GM18861 (cell line): ENCODE data around the gene LLGL2.
"Not testable (repeated sequence)": the region's sequence is repeated elsewhere in the genome, so short reads cannot be mapped to it uniquely, and the experiment has no call there.

ENCODE experiments used
- ATAC-seq: cut with Tn5 transposase; IDR thresholded peaks from one replicate; pipeline ENCODE4 v1.9.1; 2021; ENCODE audit not compliant: unreplicated experiment

Gene LLGL2, protein sequence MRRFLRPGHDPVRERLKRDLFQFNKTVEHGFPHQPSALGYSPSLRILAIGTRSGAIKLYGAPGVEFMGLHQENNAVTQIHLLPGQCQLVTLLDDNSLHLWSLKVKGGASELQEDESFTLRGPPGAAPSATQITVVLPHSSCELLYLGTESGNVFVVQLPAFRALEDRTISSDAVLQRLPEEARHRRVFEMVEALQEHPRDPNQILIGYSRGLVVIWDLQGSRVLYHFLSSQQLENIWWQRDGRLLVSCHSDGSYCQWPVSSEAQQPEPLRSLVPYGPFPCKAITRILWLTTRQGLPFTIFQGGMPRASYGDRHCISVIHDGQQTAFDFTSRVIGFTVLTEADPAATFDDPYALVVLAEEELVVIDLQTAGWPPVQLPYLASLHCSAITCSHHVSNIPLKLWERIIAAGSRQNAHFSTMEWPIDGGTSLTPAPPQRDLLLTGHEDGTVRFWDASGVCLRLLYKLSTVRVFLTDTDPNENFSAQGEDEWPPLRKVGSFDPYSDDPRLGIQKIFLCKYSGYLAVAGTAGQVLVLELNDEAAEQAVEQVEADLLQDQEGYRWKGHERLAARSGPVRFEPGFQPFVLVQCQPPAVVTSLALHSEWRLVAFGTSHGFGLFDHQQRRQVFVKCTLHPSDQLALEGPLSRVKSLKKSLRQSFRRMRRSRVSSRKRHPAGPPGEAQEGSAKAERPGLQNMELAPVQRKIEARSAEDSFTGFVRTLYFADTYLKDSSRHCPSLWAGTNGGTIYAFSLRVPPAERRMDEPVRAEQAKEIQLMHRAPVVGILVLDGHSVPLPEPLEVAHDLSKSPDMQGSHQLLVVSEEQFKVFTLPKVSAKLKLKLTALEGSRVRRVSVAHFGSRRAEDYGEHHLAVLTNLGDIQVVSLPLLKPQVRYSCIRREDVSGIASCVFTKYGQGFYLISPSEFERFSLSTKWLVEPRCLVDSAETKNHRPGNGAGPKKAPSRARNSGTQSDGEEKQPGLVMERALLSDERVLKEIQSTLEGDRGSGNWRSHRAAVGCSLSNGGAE

DNA sequence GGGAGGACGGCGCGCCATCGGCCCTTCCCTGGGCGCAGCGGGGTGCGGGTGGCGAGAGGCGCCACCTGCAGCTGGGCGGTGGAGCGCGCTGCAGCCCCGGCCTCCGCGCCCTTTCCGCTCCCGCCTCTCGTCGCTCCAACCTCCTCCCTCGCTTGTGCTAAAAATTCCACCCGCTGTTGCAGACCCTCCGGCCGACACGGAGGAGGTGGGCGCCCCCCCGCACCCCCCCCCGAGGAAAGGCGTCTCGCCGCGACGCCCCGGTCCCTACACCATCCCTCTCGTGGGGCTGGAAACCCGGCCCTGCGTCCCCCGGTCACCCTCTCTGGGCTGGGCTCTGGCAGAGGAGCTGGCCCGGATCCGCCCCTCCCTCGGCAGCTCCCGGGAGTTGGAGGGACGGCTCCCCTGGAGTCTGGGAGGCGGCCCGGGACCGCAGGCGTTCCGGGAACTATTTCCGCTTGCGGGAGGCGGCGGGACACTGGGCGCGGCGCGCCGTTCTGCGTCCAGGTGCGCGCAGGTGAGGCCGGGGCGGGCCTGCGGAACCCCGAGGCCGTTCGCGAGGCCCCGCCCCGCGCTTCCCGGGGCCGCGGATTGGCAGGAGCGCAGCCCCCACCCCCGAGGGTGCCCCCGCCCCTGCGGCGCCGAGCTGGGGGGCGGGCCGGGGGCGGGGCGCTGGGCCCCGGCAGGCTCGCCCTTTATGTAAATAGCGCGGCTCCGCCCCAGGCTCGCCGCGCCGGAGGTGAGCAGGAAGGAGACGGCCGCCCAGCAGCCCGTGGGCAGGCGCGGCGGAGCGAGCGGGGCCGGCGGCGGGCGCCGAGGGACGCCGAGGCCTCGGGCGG, at the start of gene LLGL2:
Gene LLGL2 (plus strand): TSS at position 728 of the 836 bp plus-strand sequence. CDS start 17,730 bp downstream, outside the sequence.
- peak; percentile 66 for ATAC-seq

DNA sequence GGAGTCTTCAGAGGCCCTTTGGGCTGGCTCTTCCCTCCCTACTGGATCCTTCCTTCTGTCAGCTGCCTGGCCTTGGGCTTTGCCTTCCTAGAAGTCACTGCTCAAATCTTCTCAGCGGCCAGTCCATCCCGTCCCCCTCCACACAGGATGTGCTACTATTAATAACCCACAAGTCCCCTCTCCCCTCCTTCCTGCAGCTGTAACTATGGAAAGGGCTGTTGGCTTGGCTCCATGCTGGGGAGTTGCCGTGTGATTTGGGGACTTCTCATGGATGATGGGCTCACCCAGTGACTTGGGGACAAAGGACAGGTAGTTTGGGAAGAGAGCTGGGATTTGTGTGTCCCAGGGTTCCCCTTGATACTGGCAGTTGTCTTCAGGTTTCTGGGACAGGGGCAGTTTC, 49.6 kb upstream of the LLGL2 start:
- no peak for ATAC-seq

DNA sequence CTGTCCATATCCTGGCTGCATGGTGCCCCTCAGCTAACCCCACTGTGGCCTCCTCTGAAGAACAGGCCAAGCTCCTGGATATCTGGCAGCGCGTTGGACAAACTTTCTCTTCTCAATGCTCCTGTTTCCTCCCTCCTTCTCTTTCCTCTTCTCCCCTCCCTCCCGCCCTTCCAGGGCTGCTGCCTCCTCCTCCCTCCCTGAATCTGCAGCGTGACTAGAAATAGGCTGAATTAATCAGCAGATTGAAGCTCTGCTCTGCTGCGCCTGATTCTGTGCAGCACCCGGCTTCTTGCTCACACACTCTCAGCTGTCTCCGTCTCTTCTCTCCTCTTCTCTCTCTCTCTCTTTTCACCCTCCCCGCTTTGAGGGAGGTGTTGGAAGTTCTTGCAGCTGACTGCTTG, 49.2 kb upstream of the LLGL2 start:
- no peak for ATAC-seq

DNA sequence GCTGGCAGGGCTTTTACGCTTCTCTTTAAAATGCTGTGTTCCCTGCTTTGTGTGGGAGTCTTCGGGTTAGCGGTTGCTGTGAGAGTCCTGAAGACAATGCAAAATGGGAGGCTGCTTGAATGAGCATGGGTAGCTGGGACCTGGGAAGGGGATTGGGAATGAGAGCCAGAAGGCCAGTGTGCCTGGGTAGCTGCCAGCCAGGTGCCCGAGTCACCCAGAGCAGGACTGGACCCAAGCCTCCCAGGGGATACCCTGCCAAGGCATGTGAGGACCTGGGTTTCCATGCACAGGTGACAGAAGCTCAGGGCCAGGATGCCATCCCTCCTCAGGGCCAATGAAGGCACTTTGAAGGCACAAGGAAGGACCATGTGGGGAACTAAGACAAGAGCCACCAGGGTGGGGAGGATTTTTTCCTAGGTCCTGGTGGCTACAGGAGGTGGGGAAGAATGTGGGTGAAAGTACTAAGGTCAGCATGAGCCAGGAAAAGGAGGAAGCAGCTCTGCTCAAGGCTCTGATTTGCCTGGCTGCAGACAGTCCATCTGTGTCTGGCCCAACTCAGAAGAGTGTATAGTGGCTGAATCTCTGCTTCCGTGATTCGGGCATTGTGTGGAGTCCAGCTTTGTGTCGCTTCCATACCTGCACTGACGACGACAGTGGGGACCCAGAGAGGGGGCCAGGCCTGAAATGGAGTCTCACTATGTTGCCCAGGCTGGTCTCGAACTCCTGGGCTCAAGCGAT, 48.6 kb upstream of the LLGL2 start:
- ATAC-seq, result no peak

DNA sequence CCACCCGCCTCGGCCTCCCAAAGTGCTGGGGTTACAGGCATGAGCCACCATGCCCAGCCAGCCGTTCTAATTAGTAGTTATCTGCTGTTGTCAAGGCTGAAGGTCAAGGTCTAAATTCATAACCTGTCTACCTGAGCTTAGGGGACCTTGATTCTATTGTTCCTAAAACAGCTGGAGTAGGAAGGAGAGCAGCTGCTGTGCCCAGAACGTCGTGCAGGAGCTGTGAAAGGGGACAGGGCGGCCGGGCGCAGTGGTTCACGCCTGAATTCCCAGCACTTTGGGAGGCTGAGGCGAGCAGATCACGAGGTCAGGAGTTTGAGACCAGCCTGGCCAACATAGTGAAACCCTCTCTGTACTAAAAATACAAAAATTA, 48.0 kb upstream of the LLGL2 start:
- ATAC-seq, result not testable (repeated sequence)

DNA sequence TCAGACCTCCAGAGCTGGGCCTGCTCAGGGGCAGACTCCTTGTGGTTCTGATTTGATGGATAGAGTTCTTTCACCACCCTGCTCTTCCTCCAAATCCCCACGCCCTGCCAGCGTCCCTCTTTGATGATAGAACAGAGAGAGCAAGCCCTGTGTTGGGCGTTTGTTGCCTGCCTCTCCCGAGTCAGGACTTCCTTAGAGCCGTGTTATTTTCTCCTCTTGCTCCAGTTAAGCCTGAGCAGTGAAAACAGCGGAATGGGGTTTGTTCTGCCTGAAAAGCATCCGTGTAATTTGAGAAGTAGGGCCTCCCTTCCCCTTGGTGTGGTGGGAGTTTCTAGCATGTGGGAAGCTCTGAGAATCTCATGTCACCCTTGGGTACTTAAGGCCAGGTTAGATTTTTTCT, 47.0 kb upstream of the LLGL2 start:
- ATAC-seq, result no peak

DNA sequence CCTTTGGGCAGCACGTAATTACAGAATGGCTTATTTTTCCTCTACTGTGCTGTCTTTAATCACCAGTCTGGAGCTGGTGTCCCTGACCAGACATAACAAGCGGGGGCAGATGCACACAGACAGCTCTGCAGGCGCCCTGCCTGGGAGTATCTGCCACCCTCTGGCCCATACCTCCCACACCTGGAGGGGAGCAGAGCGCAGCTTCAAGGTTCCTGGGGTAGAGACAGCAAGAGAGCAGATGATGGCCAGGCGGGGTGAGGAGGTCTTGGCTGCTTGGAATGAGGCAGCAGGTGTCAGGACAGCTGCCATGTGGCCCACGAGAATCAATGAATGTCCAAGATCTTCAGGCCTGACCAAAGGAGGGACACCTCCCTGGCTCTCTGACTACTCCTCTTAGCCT, 45.2 kb upstream of the LLGL2 start:
- no peak for ATAC-seq

DNA sequence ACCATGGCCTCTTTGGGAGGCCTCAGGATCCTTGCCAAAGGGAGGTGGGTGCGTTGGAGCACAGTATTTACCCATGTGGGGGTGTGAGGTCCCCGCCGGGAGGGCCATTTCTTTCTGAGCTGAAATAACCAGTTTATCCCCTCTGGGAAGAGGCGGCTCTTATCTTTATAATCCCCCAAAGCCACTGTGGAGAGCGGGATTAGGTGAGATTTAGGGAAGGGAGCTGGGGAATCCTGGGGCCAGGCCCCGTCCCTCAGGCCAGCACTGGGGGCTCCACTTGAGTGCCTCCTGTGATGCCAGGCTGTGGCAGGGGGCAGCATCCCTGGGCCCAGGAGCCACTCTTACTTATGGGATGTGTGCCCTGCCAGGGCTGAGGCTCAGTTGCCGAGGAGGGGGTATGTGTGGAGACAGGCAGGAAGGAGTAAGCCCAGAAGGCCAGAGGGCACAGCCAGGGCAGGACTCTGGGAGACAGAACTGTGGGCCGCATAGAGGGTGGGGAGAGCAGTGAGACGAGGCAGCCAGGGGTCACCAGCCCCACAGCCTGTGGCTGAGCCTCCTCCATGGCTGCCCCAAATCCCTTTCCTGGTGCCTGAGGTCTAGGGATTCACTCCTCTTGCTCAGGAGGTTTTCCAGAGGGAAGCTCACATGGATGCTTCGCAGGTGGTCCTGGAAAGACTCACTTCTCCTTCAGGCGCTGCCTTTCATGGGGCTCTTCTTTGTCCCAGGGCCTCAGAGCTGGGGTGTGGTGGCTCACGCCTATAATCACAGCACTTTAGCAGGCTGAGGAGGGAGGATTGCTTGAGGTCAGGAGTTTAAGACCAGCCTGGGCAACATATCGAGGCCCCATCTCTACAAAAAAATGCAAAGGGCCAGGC, 44.1 kb upstream of the LLGL2 start:
- ATAC-seq, result no peak

DNA sequence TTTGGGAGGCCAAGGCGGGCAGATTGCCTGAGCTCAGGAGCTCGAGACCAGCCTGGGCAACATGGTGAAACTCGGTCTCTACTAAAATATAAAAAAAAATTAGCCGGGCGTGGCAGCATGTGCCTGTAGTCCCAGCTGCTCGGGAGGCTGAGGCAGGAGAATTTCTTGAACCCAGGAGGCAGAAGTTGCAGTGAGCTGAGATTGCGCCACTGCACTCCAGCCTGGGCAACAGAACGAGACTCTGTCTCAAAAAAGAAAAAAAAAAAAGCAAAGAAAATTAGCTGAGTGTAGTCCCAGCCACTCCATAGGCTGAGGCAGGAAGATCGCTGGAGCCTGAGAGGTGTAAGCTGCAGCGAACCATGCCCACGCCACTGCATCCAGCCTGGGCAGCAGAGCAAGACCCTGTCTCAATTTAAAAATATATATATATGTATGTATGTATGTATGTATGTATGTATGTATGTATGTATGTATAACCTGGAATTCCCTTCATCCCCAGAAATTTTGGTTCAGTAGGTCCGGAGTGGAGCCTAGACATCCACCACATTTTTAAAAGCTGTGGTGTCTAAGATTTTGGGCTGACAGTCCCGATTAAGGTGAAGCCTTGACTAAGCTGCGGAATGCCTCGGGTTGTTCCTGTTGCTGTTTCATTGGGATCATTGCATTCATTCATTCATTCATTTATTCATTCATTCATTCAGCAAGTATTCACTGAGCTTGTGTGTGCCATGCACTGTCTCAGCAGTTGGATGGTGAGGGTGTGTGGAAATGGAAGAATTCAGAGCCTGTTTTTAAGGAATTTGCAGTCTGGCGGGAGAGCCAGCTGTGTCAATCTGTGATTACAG, 43.2 kb upstream of the LLGL2 start:
- no peak for ATAC-seq

DNA sequence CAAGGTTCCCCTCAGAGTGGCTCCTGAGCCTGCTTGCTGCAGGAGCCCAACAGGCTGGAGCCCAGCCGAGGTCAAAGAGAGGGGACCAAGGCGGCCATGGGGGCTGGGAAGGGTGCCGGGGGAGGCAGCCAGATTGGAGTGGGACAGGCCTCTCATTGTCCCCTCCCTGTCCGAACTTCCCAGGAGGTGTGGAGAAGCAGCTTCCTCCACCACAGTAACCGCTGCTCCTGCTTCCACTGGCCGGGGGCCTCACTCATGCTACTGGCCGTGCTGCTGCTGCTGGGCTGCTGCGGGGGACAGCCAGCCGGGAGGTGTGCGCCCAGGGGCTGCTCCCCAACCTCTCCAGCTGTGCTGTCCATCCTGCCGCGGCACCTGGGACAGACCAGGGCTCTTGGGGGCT, 39.8 kb upstream of the LLGL2 start:
- no peak for ATAC-seq

DNA sequence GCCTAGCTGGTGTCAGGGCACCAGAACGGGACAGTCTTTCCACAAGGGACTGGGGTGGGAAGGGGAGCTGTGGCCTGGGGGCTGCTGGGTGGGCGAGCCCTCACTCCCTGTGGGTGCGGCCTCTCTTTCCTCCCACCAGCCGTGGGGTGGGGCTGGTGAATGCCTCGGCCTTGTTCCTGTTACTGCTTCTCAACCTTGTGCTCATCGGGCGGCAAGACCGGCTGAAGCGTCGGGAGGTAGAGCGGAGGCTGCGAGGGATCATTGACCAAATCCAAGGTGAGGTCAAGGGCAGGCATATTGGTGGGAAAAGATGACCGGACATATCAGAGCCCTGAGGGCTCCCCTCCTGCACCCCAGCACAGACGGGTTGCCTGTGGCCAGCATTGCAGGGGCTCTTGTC, 39.3 kb upstream of the LLGL2 start:
- ATAC-seq, result no peak

DNA sequence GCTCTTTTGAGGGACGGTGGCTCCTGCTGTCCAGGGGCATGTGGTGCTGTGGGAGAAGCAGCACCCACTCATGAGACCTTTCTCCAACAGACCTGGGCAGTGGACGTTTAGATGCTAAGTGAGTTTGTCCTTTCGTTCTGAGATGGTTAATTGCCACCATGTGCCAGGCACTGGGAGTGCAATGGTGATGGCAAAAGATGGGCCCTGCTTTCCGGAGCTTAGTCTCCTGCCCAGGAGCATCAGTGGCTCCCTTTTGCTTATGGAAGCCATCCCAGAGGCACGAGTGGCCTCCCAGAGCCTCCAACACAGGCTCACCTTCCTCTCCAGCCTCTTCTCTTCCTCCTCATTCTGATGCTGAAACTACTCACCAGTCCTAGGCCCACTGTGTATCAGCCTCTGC, 38.5 kb upstream of the LLGL2 start:
- no peak for ATAC-seq

DNA sequence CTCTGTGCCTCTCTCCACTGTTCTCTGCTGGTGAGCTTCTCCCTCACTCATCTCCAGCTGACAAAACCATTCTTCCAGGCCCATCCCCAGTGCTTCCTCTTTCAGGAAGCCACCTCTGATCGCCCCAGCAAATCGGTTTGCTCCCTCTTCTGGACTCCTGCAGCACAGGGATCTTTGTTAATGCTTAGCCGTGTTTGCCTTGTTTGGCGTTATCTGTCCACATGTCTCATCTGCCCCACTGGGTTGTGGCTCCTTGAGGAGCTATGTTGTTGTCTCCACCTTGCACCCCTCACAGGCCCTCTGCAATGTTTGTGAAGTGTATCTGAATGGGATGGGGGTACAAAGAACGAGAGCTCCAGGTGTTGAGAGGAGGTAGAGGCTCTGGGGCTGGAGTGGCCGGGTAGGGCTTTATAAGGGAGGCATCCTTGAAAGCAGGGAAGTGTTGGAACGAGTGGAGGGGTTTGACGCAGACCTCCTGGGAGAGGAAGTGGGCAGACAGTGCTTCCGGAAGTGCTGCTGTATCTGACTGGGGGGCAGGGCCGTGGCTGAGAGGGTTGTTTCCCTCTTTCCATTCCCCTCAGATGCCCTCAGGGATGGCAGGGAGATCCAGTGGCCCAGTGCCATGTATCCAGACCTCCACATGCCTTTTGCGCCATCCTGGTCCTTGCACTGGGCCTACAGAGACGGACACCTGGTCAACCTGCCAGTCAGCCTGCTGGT, 38.0 kb upstream of the LLGL2 start:
- no peak for ATAC-seq

DNA sequence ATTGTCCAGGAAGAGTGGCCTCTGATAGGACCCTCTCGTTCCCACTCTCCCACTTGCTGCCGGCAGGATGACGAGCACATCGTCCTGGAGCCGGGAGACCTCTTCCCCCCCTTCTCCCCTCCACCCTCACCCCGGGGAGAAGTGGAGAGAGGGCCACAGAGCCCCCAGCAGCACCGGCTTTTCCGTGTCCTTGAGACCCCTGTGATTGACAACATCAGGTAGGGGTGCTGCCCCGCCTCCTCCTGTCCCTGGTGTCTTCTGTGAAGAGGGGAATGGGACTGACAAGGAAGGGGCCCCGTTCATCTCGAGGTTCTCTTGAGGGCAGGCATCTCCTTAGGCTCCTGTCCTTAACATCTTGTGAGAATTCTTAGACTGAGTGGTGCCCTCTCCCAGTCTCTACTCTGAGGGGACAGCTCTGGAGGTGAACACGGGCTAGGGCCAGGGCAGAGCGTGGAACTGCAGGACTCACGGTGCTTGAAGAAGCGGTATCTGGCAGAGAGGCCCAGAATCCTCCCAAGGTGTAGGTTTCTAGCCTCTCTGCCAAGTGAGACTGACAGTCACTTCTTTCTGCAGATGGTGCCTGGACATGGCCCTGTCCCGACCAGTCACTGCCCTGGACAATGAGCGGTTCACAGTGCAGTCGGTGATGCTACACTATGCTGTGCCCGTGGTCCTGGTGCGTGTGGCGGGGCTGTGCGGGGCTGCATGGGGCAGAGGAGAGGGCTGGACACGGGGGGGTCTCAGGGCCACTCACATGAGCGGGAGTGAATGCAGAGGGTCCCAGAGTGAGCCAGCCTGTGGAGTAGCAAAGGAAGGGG, 36.6 kb upstream of the LLGL2 start:
- no peak for ATAC-seq

DNA sequence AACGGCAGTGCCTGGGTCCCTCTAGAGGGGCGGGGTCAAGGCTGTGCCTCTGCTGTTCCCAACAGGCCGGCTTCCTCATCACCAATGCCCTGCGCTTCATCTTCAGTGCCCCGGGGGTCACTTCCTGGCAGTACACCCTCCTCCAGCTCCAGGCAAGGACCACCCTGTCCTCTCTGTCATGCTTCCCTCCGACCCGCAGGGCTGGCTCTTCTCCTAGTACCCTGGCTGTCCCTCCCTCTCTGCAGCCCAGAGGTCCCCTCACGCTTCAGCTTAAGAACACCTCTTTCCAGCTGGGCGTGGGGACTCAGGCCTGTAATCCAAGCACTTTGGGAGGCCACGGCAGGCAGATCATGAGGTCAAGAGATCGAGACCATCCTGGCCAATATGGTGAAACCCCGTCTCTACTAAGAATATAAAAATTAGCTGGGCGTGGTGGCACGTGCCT, 36.0 kb upstream of the LLGL2 start:
- ATAC-seq, result no peak

DNA sequence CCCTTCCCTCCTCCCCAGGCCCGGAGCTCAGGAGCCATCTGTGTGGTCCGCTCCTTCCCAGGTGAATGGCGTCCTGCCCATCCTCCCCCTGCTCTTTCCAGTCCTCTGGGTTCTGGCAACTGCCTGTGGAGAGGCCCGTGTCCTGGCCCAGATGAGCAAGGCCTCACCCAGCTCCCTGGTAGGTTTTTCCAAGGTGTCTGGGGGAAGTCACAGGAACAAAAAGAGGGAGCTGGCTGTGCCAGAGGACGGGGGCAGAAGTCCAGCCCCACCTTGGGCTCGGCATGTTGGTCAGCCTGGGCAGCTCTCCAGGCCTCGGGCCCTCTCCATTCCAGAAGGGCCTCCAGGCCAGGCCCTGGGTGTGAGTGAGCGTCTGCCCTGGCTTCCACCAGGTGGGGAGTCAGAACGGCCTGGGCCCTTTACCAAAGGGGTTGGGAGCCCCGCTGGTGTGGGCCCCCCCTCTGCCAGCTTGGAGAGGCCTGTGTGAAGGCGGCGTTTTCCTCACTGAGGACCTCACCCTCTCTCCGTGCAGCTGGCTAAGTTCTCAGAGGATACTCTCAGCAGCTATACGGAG, 35.2 kb upstream of the LLGL2 start:
- ATAC-seq, result no peak
